Astrocyte of the cerebellum (primary cell): ENCODE data around the gene MSL3.

Experiments
- DNase-seq: peaks from one replicate; pipeline ENCODE4 v3.0.0-alpha.2; 2011; ENCODE audit warnings: low read depth
- H3K4me3 ChIP-seq: 2 replicates; pipeline ENCODE4 v1.5.1; 2011; ENCODE audit warnings: mild to moderate bottlenecking, low read depth, low read length, moderate library complexity
- CTCF ChIP-seq: IDR thresholded peaks from 2 replicates; pipeline ENCODE4 v1.5.1; 2012; ENCODE audit warnings: low read length, low read depth, moderate library complexity, mild to moderate bottlenecking; ENCODE audit errors: missing control alignments
- in situ Hi-C: cut with HindIII; loops from 2 replicates; pipeline ENCODE4 v1.10.0; 2017; ENCODE audit warnings: low sequenced_read_pairs

Gene MSL3

GRCh38 chrX:11757719-11758399, at the start of gene MSL3:
Gene MSL3, plus strand, starts transcription at chrX:11758237. Its CDS starts 27 bp downstream, at chrX:11758264.
- peak within 1 kb of the TSS; percentile 65 for H3K4me3 ChIP-seq
- DNase-seq: no peak
- no peak for TF ChIP-seq CTCF
- in situ Hi-C loops: loop anchor here (25.0 kb wide), 1 partner anchor 221 kb away; no protein-coding TSS in a partner anchor

GRCh38 chrX:11722304-11722703, 35.7 kb upstream of the MSL3 start:
- in situ Hi-C loops: no loop called here
- H3K4me3 ChIP-seq: no peak overlapping the region
- no peak for DNase-seq
- no peak for TF ChIP-seq CTCF

GRCh38 chrX:11724122-11725017, 33.7 kb upstream of the MSL3 start:
- H3K4me3 ChIP-seq: no peak overlapping the region
- peak; percentile 8 for DNase-seq
- in situ Hi-C loops: no loop called here
- TF ChIP-seq CTCF: peak; percentile 70

GRCh38 chrX:11725631-11726442, 32.2 kb upstream of the MSL3 start:
- no peak for TF ChIP-seq CTCF
- in situ Hi-C loops: no loop called here
- no peak for DNase-seq
- H3K4me3 ChIP-seq: no peak overlapping the region

- no peak for TF ChIP-seq CTCF
- in situ Hi-C loops: no loop called here
- DNase-seq: no peak
- no peak overlapping the region for H3K4me3 ChIP-seq
Measured at GRCh38 chrX:11728556-11728955, 29.5 kb upstream of the MSL3 start.

GRCh38 chrX:11733614-11734013, 24.4 kb upstream of the MSL3 start:
- no peak for TF ChIP-seq CTCF
- DNase-seq: no peak
- in situ Hi-C loops: no loop called here
- H3K4me3 ChIP-seq: no peak overlapping the region
